Measurements from ENCODE around the gene NEU2.
A peak's percentile ranks its signal among the peaks of the same experiment; 100 is the strongest.
"Not testable (repeated sequence)": the region's sequence is repeated elsewhere in the genome, so short reads cannot be mapped to it uniquely, and the experiment has no call there.

Gene NEU2

GRCh38 chr2:233010569-233011267 is 21.8 kb upstream of the NEU2 start:
- DNase-seq = no peak

GRCh38 chr2:233011268-233011650 is 21.2 kb upstream of the NEU2 start:
- no peak for DNase-seq

DNA sequence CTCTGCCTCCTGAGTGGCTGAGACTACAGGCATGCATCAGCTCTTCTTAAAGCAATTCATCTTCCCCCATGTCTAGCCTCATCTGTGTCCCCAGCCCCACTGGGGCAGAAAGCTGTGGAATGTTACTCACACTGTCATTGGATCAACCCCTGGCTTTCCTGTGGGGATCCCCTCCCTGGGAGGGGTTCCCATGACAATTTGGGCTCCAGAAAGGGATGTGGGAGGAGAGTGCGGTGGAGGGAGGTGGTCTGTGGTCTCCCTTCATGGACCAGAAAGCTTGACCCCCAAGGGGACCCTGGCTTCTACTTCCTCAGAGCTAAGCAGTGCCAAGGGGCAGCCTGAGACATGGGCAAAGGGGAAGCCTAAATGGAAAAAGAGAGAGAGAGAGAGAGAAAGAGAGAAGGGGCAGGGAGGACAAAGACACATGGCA is 20.8 kb upstream of the NEU2 start:
- DNase-seq = no peak

DNA sequence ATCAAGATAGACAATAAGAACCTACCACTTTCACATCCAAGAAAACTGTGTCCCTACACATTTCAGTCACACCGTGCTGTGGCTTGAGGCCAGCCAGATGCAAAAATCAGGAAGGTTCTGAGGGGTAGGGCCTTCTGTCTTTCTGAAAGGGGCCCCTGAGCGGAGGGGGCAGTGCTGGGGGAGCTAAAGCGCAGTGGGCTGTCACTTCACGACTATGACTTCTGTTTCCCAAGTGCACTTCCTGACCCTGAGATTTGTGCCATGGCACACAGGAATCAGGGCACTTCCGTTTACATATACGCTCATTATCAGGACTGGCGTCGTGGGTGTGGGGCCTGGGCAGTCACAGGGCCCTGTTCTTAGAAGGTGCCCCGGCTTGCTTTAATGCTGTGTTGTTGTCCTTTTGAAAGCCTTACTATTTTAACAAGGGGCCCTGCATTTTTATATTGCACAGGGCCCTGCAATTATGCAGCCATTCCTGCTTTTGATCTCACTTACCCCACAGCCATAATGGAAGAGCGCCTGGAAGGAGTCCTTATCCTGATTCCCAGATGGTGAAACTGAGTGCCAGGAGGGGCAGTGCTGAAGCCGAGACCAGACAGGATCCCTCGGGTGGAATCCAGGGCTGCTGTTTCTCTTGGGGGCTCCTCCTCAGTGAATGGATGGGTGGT is 20.0 kb upstream of the NEU2 start:
- DNase-seq = no peak

GRCh38 chr2:233013027-233013461 is 19.4 kb upstream of the NEU2 start, which contains the start of gene NGEF:
TSS of gene NGEF (minus strand) at chr2:233013256. CDS start at chr2:232974890, 38,366 bp downstream.
- DNase-seq = no peak

DNA sequence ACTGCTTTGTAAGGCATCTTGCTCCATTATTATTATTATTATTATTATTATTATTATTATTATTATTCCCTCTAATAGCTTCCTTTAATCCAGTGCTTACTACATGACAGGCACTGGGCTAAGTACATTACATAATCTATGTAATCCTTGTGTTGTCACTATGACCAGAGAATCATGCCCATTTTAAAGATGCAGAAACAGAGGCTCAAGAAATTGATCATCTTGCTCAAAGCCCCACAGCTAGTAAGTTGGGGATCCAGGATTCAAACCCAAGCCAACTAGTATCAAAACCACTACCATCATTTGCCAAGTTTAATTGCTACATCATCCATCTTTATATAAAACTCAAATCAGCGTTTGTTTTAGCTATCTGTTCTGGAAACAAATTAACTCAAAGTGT is 18.8 kb upstream of the NEU2 start:
- no peak for DNase-seq

DNA sequence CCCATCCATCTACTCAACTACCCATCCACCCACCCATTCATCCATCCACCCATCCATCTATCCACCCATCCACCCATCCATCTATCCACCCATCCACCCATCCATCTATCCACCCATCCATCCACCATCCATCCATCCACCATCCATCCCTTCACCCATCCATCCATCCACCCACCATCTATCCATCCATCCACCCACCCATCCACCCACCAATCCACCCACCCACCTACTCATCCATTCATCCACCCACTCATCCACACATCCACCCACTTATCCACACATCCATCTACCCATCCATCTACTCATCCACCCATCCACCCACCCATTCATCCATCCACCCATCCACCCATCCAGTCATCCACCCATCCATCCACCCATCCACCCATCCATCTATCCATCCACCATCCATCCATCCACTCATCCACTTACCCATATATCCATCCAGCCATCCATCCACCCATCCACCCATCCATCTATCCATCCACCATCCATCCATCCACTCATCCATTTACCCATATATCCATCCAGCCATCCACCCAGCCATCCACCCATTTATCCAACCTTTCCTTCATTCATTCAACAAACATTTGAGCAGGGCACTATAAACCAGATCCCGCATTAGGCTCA is 17.3 kb upstream of the NEU2 start:
- DNase-seq = no peak

- no peak for DNase-seq
Observed at GRCh38 chr2:233017947-233018346, 14.5 kb upstream of the NEU2 start.

- DNase-seq = not testable (repeated sequence)
Observed at GRCh38 chr2:233019610-233020009, 12.9 kb upstream of the NEU2 start.

GRCh38 chr2:233020454-233020853 is 12.0 kb upstream of the NEU2 start:
- DNase-seq = no peak

- no peak for DNase-seq
Observed at GRCh38 chr2:233021771-233022170, 10.7 kb upstream of the NEU2 start.

DNA sequence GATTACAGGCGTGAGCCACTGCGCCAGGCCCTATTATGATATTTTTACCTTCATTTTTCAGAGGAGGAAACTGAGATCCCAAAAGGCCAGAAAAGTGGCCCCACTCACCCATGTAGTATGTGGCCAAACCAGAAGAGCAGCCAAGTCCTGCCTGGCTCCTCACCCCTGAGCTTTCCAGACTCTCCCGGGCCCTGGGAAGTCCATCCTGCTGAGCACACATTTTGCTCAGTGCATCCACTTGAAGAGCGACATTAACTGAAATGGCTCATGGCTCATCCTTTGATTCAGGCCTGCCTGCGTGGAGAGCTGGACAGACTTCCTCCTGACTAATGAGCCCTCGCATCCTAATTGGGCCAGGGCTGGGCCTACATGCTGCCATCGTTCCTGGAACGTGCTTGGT is 9.9 kb upstream of the NEU2 start:
- no peak for DNase-seq

DNA sequence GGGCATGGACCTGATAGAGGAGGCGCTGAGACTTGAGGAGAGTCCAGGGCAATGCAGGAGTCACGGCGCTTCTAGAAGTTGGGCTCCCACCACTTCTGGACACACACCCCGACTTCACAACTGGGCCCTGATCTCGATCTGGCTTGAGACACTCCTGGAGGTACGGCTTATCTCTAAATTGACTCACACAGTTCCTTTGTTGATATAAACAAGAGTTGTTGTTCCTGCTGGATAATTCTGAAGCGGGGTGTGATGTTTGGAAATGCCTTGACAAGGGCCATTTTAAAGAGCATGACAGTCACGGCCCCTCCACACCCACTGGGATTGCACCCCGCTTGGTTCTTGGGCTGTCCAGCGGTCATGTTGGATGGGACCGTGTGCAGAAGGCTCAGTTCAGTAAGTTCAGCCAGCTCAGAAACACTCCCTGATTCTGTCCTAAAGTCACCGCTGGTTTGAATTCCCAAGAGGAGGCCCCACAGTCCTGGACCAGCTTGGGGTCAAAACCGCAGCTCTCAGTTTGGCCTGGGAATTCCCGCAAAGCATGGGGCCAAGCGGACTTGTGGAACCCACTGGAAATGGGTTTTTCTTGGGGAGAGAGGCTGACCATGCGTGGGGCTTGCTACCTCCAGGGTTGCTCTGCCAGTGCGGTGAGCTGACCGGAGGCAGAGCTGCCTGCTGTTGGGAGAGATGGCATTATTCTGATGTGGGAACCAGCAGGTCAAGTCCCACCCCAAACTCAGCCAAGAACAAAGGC is 9.3 kb upstream of the NEU2 start:
- DNase-seq = no peak

DNA sequence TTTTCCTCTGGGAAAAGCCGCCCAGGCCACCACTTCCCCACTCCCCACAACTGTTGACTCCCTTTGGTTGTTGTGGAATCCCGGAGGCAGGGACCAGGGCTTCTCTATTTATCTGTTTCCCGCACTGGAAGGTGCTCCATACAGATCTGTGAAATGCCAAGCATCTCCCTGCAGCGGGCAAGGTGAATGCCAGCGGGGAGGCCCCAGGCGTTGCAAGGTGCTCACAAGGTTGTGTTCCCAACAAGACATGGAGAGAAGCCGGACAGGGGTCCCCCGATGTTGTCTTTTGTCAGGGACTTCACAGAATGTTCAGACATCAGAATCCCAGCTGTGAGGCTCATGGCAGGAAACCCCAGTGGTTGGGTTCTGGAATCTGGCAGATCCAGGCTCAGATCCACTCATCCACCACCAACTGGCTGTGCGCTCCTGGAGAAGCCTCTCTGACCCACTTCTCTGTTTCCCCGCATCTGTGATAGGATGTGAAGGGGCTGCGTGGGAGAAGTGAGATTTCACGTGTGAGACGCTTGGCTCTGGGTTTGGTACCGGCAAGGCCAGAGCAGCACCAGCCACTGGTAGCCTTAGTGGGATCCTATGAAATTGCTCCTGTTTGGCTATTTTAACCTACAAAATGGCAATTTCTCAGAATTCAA is 8.6 kb upstream of the NEU2 start:
- DNase-seq = no peak

DNA sequence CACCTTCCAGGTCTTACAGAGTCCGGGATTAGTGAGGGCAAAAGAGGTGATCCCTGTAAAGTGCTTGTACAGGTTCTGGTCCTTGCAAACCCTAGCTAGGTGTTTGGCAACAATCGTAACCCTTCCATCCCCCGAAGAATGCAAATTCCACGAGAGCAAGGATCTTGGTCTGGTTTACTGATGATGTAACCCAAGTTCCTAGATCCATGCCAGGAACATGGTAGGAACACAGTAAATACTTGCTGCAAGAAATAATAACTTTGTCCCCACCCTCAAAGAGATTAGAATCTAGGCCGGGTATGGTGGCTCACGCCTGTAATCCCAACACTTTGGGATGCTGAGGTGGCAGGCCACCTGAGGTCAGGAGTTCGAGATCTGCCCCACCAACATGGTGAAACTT is 6.8 kb upstream of the NEU2 start:
- DNase-seq = no peak

DNA sequence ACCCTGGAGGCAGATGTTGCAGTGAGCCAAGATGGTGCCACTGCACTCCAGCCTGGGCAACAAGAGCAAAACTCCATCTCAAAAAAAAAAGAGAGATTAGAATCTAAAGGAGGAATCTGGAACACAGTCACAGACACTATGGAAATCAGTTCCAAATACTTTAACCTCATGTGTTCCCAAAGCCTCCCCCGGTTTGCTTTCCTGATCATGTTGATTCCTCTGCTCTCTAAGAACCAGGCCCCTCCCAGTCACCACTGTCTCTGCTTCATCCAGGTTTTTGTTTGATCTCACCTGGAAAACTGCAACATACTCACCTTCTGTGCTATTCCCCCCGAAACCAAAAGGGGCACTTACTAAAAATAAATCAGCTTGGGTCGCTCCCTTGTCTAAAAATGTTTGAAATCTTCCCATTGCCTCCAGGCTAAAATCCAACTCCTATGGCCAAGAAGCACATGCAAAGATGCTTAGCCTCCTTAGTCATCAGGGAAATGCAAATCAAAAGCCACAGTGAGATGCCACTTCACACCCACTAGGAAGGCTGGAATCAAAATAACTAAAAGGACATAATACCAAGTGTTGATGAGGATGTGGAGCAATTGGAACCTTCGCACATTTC is 6.2 kb upstream of the NEU2 start:
- peak; percentile 55 for DNase-seq

DNA sequence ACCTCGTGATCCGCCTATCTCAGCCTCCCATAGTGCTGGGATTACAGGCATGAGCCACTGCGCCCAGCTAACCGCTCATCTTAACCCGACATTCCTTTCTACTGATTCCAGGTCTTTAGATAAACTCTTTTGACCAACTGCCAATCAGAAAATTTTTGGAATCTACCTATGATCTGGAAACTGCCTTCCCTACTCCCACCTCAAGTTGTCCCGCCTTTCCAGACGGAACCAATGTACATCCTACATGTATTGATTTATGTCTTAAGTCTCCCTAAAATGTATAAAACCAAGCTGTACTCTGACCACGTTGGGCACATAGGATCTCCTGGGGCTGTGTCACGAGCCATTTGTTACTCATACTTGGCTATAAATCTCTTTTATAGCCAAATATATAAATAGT is 3.2 kb upstream of the NEU2 start:
- DNase-seq = peak; percentile 50

GRCh38 chr2:233031556-233032500 is 644 bp upstream of the NEU2 start:
- no peak for DNase-seq

DNA sequence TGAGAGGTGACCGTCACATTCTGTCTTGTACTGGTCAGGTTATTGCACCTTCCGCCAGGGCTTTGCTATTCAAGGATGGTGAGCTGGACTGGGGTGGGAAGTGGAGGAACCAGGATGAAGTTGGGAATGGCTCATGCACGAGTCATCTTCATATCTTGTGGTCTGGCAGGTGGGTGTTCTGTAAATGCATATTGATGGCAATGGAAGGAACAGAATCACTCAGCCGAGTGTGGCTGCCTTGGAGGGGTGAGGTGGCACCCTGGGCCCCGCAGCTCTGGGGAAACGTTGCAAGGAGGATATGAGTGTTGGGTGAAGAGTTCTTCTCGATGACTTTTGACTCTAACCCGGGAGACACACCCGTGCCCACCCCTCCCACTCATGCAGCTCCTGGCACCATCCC is 1.2 kb downstream of the NEU2 start:
- DNase-seq = no peak

- DNase-seq = no peak
Observed at GRCh38 chr2:233034091-233034882, 1.8 kb downstream of the NEU2 start.
